HG03460 (cell line): ENCODE measurements around the gene CNNM2.
A peak's percentile ranks its signal among the peaks of the same experiment; 100 is the strongest.
"Not testable (repeated sequence)": the region's sequence is repeated elsewhere in the genome, so short reads cannot be mapped to it uniquely, and the experiment has no call there.

Experiments used
- ATAC-seq: cut with Tn5 transposase; IDR thresholded peaks from one replicate; pipeline ENCODE4 v1.9.1; 2021; ENCODE audit not compliant: unreplicated experiment

CNNM2 gene

GRCh38 chr10:103021900-103022293, 103.8 kb downstream of the CNNM2 start:
- ATAC-seq: no peak

GRCh38 chr10:103025696-103026095, 107.6 kb downstream of the CNNM2 start:
- ATAC-seq: no peak

GRCh38 chr10:103038570-103038969, 120.5 kb downstream of the CNNM2 start:
- no peak for ATAC-seq

DNA sequence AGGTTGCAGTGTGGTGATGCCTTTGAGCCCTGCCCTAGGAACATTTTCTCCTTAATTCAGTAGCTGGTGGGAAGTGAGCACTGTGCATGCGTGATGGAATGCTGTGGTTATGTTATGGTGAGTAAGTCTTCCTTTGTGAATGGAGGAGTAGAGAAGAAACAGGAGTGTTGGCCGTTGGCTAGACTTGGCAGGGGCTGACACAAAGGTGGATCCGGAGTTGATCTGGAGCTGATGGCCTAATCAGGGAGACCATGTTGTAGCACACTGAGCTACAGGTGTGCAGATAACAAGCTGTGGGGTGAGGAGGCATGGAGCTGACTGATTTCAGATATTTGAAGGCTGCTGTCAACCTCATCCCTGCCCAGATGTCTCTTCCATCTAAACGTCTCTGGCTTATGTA, 122.3 kb downstream of the CNNM2 start:
- ATAC-seq: no peak

DNA sequence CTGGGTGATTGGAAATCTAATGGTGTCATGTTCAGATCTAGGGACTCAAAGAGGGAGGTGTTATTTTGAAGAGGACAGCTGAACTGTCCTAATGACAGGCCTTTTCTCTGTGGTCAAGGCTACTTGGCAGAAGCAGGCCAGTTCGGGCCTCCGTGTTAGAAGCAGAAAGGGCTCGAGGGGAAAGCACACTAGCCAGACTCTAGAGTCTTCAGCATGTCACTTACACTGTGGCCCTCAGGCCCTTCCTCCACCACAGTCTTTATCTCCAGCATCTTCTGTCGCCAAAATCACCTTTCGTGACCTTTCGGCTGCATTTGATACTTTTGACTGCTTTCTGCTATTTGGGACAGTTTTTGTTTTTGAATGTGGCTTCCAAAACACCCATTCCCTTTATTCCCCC, 123.3 kb downstream of the CNNM2 start:
- no peak for ATAC-seq

DNA sequence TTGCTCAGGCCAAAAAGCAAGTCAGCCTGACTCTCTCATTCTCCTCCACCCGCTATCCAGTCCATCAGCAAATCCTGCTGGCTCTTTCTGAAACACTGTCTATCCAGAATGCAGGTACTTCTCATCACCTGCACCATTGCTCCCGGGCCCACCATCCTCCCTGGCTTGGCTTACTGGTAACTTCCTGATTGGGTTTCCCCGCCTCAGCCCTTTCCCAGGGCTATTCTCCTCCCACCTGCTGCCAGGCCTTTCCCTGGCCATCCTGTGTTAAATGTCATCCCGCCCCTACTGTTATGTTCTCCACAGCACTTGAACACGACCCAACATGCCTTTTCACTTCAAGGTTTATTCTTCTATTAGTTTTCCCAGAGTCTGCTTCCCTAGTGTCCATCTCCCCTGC, 124.0 kb downstream of the CNNM2 start:
- ATAC-seq: no peak

GRCh38 chr10:103042908-103043307, 124.8 kb downstream of the CNNM2 start:
- no peak for ATAC-seq

- no peak for ATAC-seq
These were observed 126.9 kb downstream of the CNNM2 start for GRCh38 chr10:103044942-103045489.

DNA sequence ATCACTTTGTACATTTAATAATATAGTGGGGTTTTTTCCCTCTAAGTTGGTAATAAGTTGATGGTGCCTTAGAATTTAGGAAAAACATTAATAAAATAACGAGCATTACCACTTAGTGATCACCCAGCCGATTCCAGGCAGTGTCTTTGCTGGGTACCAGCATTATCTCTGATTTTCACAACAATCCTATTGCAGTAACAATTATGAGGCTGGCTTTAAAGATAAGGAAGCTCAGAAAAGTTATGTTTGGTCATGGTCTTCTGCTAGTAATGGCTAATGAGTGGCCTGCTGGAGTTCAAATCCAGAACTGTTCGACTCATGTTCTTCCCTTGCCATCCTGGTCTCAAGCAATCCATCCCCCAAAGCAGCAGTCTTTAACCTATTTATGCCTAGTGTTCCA, 127.9 kb downstream of the CNNM2 start:
- no peak for ATAC-seq

GRCh38 chr10:103047381-103047780, 129.3 kb downstream of the CNNM2 start:
- no peak for ATAC-seq

- no peak for ATAC-seq
These were observed 131.1 kb downstream of the CNNM2 start for GRCh38 chr10:103049237-103049636.

GRCh38 chr10:103053659-103054581, 135.8 kb downstream of the CNNM2 start:
- peak; percentile 90 for ATAC-seq

DNA sequence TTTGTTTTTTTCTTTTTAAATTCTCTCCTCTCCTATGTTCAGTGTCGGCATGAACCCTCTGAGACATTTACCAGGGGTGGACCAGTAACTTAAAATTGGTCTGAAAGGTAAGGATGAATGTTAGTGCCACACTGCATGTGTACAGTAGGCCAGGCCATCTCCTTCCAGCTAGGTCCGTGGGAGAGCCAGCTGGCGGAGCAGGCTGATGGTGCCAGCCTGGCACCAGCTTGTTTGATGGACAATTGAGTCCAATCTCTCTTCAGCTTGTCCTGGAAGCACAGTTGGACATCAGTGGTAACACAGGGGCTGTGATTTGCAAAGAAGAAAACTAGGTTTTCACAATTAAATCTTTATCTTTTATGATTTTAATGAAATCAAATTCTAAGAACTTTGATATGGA, 136.5 kb downstream of the CNNM2 start:
- peak; percentile 10 for ATAC-seq

- no peak for ATAC-seq
These were observed 137.0 kb downstream of the CNNM2 start for GRCh38 chr10:103055105-103055504.

- ATAC-seq: no peak
These were observed 139.9 kb downstream of the CNNM2 start for GRCh38 chr10:103058034-103058433.

DNA sequence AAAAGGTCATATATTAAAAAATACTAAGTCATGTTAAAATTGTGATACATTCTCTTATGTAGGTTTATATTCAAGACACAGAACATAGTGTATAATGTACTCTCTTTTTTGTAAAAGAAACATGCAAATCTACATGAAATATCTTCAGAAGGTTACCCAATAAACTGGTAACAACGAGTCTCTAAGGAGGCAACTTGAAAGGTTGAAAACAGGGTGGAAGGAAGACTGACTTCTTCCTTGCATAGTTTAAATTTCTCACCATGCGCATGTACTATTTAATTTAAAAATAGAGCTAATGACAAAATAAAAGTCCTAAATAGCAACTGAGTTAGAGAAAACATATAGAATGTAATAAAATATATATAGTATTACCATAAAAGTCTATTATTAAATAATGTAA, 142.5 kb downstream of the CNNM2 start:
- no peak for ATAC-seq

DNA sequence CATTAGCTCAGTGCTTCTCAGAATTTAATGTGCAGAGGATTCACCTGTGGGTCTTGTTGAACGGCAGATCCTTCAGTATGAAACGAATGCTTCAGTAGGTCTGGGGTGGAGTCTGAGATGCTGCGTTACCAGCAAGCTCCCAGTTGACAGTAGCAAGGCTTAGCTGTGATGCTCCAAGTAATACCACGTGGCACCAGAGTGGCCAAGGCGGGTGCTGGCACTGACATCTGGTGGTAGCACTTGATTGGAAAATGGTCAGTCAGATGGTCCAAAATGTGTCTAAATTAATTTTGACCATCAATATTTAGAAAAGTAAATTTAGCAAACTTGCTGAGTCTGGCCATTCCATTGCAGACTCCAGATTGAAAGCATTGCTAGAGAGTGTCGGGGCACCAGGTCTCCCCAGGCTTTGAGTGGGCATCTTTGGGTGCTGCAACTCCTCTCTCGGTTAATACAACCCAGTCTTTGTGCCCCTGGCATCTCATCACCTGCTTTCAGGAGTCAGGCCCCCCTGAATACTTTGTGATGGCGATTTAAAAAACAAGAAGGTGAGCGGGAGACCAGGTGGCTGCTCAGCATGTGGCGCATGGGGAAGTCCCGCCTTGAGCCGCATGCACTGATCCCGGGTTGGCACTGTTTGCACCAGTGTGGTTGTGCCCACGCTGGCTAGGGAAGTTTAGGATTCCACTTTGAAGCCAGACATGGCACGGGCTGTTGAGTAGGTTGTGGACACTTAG, 144.9 kb downstream of the CNNM2 start:
- no peak for ATAC-seq

- ATAC-seq: no peak
These were observed 146.9 kb downstream of the CNNM2 start for GRCh38 chr10:103064956-103065355.

DNA sequence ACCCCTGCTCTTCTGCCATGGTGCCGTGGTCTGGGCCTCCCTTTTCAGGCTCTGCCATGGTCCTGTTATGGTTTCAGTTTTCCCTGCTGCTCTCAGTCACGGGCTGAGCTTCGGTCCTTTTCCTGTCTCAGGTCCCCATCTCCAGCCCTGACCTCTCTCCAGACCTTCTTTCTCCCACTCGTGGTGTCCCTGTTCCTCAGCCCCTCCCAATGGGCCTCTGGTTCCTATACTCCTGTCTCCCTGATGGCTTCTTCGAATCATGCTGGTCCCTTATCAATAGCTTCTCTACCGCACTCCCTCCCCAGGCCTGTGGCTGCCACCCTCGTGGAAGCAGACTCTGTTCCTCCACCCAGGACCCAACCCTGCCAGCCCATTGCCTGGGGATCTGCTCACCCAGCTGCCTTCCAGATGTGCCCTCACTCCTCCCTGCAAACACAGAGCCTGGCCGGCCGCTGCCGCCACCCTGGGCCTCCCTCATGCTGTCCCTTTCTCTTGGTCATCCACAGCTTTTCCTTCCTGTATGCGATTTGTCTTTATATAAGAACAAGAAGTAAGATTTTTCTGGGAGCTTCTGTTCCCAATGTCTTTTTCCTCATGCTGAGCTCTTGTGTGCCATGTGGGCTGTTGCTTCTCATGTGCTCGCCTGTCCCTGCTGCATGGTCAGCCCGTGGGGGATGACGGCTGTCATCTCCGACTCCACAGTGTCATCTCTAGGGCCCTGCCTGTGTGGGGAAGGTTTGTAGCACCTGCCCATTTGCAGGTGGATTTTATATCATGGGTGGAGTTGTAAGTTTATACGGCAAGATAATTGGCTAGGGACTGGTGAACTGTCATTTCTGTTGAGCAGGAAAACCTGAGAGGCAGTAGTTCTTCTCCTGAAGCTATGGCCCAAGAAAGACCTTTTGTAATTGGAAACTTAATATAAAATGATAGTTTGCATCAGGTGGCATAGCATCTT, 148.3 kb downstream of the CNNM2 start:
- ATAC-seq: no peak

DNA sequence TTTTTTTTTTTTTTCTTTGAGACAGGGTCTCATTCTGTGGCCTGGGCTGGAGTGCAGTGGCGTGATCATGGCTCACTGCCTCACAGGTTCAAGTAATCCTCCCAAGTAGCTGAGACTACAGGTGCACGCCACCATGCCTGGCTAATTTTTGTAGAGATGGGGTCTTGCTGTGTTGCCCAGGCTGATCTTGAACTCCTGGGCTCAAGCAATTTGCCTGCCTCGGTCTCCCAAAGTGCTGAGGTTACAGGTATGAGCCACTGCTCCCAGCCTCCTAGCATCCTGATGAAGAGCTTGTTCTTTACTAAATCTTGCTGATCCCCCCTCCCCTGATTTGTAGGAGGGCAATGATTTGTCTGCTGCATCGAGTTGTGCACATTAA, 149.0 kb downstream of the CNNM2 start:
- ATAC-seq: not testable (repeated sequence)

DNA sequence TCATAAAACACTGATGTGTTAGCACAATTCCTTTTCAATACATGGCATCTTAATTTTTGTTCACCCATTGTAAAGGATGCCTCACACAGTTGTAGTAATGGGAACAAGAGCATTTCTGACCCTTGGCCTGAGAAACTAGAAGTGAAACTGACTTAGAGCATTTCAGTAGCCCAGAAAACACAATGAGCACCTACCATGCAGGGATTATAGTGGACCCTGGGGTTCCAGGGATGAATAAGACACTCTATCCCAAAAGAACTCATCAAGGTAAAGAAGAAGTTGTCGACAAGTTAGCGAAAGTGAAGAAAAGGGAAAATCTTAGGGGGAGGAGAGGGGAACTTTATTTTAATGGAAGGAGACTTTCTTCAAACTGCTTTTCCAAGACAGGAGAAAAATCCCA, 149.4 kb downstream of the CNNM2 start:
- no peak for ATAC-seq
